DMS 273 treated with DMSO at 0.1 percent for 48 hours (cell line): ENCODE data around the gene ETS1.

Experiments
- DNase-seq: peaks from one replicate; lab custom pipeline; 2025; lab: John Stamatoyannopoulos, UW

Gene ETS1

DNA sequence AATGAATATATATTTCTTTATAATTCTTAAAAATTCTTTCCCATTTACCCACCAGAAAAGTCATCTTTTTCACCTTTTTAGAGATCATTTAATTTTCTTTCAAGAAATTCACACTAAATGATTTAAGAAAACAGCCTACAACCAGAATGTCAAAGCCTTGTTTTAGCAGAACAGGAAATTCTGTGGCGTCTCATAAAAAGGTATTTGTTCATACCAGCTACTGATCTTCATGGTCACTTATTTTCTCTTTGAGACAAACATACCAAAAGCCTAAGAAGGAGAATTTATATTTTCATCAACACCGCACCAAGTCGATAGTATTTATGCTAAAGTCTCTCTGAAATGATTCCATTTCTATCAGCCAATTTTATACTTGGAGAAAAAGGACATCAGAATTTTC is 105.3 kb downstream of the ETS1 start:
- DNase-seq, result no peak

DNA sequence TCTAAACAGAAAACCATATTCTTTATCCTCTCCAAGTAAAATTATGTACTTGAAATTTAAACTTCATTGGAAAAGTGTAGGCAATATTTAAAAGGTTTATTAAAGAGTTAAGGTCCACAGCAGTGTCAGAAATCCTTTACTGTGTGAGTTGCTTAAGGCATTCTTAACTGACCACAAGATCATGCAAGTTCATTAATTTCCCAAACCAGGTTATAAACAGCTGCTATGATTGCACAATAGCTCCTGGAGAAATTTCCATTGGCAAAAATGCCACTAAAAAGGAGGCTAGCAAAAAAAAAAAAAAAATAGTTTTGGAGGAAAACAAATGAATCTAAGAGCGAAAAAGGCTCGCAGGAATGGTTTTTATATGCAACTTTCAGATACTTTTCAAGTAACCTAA is 106.2 kb downstream of the ETS1 start:
- no peak for DNase-seq

DNA sequence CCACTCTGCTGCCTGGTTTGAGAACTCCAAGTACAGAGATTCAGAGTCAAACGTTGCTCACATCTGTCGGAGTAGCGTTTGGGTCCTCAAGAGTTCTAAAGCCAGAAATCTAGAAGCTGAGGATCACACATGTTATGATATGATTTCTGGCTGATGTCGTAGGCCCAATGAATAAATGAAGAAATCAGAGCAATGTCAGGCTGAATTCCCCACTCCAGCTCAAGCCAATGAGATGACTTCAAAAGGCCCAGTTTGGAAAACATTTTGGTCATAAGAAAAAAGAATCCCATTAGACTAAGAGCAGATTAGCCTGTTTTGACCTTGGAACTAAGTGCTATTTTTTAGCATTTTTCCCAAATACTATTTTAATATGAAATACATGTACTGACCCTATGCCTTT is 106.7 kb downstream of the ETS1 start:
- DNase-seq, result no peak

GRCh38 chr11:128480066-128480465 is 107.3 kb downstream of the ETS1 start:
- DNase-seq, result no peak

- DNase-seq, result no peak
These were observed 108.2 kb downstream of the ETS1 start for GRCh38 chr11:128479144-128479543.

GRCh38 chr11:128478305-128478704 is 109.1 kb downstream of the ETS1 start:
- no peak for DNase-seq

DNA sequence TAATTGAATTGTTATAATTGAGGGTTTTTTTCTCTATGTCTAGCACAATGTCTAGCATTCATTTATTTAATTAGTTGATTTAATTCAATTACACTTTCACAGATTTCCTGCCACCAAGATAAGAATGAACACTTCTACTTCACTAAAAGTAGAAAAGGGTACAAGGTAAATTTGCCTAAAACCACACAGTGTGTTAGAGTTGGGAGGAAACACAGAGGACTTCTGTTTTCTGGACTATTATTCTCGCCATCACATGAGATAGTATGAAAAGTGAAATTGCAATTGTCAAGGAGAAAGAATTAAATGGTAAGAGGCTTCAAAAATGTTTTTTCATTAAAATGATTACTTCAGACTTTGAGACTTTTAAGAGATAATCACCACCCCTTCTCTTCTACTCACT is 109.5 kb downstream of the ETS1 start:
- DNase-seq, result no peak

- no peak for DNase-seq
These were observed 110.1 kb downstream of the ETS1 start for GRCh38 chr11:128477278-128477677.

DNA sequence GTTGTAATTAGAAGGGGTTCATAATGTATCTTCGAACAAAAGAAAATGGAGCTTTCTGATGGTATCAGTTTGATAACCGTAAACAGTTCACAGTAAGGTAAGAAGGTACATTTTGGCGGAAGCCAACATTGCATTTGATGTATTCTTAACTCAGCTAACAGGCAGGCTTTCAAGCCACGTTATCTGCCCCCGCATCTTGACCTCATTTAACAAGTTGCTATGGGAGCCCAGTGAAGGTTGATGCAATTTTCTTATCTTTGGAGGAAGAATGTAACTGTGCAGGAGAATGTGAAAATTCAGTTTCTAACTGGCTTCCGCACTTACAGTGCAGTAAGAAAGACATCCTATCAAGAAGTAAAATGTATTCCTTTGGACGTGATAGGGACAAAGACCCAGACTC is 110.6 kb downstream of the ETS1 start:
- DNase-seq, result no peak

- no peak for DNase-seq
These were observed 111.3 kb downstream of the ETS1 start for GRCh38 chr11:128476049-128476448.

DNA sequence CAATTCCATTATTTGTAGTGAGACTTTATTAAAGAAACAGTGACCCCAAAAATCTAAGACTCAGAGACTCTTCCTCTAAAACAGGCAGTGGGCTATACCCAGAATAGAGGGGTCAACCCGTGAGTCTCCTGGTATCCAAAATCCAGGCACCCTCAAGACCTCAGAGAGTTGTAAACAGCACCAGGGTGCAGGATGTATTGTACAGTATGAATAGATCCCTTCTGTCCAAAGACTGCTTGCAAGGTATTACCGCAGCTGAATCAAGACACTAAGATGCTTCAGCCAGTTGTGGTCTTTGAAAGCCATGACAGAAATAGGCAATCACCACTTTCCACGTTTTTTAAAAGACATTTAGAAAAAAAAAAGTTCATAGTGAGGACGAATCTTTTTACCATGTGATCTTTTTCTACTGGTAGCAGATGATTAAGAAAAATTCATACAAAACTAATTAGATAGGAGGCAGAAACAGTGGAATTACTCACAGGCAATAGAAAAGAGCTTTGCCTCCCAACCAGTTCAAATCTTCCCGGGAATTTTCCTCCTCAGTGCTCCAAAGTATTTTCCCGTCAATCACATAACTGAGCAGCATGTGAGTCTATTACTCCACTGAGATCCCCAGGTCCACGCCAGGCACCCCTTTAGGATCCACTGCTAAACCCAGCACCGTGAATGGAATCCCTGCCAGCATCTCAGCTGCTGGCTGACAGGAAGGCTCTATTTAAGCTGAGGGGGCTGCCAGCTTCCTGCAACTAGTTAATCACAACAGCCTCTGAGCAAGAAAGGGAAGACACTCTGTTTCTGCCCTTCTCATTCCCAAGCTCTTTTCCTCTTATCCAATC is 113.1 kb downstream of the ETS1 start:
- no peak for DNase-seq

DNA sequence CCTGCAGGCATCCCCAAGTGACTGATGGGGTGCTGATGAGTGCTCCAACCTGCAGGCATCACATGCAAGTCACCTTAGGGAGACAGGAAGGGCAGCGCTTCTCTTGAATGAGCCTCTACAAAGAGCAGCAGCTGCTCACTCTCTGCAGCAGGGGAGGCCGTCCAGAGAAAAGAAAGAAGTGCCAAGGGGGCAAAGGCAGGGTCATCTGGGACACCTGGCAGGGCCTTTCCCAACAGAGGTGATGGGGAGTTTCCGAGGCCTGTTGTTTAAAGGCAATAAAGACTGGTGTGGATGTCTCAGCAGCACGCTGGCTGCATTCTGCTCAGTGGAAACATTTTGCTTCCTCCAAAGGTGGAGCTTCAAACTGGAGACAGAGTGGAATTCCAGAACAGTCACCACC is 113.7 kb downstream of the ETS1 start:
- no peak for DNase-seq

DNA sequence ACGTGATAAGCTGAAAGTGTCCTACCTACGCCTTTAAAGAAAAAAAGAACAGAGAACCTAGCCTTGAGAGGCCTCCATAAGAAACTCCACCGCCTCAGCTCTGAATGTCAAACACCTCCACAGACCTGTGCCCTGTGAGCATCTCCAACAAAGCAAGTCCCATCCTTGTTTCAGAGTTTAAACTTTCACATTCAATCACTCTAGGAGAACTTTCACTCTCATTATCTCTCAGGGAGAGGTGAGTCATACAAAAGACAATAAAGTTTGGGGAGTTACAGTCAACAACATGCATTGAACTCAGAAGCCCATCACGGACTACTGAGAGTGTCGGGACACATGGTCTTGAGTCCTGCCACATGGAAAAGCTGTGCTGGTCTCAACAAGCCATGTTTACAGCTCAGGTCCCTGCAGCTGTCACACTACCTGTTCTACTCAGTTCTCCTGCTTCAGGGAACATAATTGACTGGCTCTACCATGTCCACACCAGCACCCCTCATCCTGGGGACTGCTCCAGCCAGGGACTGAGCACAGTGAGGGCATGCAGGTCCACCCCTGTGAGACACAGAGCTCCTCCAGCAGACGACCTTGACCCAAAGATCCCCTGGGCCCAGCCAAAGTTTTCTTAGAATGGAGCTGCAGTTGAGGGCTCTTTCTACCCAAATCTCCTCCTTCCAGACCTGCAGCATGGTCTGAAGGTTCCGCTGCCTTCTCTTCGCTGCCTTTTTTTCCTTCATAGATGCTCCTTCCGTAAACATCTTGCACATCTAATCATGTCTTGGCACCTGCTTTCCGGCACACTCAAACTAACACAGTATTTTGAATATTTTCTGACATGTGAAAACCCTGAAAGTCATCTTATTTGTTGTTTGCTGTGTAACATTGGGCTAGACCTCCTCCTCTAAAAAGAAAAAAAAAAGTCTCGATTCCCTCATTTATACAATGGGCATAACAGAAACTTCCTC is 114.9 kb downstream of the ETS1 start:
- DNase-seq, result no peak

DNA sequence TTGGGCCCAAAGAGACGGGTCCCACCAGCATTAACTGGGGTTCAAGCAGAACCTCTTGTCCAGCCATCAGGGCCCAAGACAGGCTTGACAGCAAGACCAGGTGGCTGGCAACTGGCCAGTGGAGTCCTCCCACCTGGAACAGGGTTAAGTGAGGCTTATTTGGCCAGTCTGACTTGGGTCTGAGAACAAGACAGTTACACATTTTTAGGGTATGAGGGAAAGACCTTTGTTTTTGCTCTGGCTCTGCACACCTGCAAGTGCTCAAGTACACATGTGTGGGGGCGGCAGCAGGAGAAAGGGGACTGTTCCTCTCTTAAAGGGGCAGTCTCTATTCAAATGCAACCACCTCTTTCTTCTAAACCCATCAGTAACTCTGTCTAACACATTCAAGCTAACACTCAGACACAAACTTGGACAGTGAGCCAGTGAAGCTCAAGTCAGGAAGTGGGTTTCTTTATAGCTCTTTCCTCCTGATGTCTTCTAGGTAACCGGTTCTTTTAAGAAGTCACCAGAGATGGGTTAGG is 116.2 kb downstream of the ETS1 start:
- DNase-seq, result no peak

DNA sequence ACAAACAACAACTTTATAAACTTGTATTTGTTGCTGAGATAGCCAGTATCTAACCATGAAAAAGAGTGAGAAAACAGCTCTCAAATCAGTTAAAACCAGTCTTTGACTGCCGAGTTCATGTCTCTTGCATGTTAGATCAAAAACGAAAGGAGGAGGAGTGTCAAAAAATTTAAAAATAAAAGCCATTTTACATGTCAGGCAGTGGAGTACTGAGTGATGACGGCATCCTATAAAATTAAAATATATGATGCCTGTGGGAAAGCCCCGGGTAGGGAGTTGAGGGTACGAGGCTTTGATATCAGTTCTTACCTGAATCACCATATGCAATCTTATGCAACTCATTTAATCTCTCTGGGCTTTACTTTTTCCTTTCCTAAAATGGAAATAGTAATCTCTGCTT is 117.3 kb downstream of the ETS1 start:
- DNase-seq, result no peak

- no peak for DNase-seq
These were observed 118.1 kb downstream of the ETS1 start for GRCh38 chr11:128469220-128469619.

DNA sequence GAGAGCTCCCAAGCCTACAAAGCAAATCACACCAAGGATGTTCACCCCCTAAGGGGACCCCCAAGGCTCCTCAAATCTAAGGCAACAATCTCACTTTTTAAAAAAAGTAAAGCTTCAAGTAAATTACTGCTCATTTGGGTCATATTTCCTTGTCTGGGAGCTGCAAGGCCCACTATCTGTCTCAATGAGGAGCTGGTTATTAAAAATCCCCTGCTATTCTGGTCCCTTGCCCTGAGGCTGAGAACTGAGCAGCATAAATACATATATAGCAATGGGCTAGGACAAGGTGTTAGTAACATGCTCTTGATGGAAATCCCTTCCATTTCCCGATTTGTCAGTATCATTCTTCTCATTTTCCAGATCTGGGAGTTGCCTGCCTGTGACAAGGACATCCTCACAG is 119.2 kb downstream of the ETS1 start:
- no peak for DNase-seq

DNA sequence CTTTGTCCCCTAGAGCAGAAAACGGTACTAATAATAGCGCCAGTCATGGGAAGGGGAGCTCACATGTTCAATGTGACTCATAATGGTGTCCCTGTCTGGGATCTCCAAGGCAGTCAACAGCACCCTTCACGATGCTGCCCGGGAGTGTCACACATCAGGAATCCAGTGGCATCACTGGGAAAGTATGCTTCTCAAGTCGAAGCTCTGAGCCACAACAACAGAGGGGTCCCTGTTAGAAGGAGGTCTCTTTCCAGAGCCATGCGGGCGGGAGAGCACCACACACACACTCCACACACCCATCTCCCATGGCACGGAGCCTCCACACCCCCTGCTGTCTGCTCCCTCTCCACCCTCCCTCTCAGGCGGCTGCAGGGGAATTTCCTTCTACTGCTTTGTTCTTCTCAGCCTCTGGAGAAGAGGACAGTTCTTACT is 119.7 kb downstream of the ETS1 start:
- DNase-seq, result no peak

- DNase-seq, result no peak
These were observed 120.3 kb downstream of the ETS1 start for GRCh38 chr11:128467041-128467440.

DNA sequence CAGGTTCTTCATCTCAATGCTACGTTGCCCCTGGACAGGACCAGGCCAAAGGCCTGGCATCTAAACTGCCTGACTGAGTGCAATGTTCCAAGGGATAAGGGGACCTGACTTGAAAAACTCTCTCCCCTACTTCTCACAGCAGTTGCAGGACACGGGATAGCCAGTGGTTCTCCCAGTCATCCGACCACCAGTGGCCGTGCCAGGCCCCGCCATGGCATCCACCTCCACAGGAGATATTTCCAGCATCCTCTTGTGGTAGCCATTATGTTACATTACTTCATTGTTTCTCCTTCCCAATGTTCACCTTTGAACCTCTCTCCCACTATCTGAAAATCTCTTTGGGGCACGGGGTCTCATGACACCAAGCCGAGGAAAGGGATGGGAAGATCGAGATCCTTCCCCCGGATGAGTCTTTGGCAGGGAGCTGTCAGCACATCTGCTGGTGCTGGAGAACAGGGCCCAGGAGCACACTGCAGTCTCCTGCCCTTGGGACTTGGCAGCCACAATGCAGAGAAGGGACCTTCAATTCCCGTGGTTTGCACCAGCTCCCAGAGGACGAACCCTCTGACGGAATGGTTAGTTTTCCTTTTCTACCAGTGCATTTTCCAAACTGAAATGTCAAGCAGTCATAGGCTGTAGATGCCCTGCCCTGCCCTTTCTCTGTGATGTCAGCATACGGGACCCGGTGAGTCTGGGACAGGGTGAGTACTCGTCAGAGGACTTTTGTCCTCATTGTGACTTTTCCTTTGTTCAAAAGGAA is 121.2 kb downstream of the ETS1 start:
- DNase-seq, result no peak

DNA sequence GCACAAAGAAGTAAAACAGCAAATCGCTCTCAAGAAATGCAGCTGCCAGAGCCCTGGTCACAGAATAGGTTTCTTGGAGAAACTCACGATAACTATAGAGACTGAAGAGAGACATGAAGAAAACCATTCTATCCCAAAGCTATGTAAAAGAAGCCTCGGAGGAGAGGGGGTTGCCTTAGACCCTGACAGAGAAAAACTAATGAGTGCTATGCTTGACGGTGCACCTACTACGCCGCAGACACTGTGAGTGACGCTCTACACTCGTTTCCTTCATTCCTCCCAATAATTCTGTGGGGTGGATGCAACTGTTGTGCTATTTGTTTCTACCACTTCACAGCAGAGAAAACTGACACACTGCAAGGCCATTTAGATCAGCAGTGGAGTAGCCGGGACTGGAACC is 121.8 kb downstream of the ETS1 start:
- DNase-seq, result no peak

- no peak for DNase-seq
These were observed 122.4 kb downstream of the ETS1 start for GRCh38 chr11:128464878-128465450.
